NCI-H345 treated with DMSO at 0.1 percent for 48 hours (cell line): ENCODE results near the gene RNF175.

Experiments used
- DNase-seq: peaks from one replicate; lab custom pipeline; 2025; ENCODE audit not compliant: unreplicated experiment; lab: John Stamatoyannopoulos, UW

Gene RNF175

GRCh38 chr4:153748378-153748777, 11.4 kb downstream of the RNF175 start:
- DNase-seq = no peak

GRCh38 chr4:153747406-153747955, 12.3 kb downstream of the RNF175 start:
- no peak for DNase-seq

GRCh38 chr4:153745651-153746050, 14.2 kb downstream of the RNF175 start:
- DNase-seq = no peak

- DNase-seq = no peak
These were observed 18.3 kb downstream of the RNF175 start for GRCh38 chr4:153741541-153741940.

GRCh38 chr4:153735906-153736461, 23.8 kb downstream of the RNF175 start:
- no peak for DNase-seq

- DNase-seq = no peak
These were observed 25.9 kb downstream of the RNF175 start for GRCh38 chr4:153733751-153734448.

DNA sequence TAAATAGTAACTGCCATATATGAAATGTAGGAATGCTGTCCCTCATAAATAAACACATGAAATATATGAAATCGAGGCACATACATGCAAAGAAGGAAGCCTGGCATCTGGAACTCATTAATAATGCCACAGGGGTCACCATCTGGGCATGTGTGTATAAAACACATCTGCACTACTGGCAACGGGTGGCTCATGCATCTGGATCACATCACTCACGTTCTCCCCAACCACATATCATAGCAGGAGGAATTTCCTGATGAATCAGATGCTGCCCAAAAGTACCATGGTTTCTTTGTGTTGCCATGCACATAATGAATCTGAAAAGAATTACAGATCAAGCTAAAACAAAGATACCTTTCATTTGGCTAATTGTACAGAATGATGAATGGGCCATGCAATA, 28.6 kb downstream of the RNF175 start:
- DNase-seq = no peak

GRCh38 chr4:153729895-153730294, 29.9 kb downstream of the RNF175 start:
- no peak for DNase-seq

DNA sequence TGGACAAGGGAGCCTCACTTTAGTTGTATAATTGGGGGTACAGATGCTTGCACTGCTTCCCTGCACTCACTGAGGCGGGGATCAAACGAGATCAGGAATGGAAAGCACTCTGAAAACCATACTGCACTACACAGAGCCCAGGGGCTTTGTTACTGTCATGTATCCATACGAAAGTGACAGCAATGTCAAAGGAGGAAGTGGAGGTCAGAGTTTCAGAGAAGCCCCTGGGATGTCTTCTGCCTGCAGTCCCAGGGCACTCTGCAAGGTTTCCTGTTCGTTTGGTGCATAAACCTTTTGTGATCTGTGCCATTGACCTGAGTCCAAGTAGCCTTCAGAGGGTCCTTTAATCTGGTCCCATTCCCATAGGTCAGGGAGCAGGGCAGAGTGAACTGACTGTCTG, 31.2 kb downstream of the RNF175 start:
- DNase-seq = no peak

DNA sequence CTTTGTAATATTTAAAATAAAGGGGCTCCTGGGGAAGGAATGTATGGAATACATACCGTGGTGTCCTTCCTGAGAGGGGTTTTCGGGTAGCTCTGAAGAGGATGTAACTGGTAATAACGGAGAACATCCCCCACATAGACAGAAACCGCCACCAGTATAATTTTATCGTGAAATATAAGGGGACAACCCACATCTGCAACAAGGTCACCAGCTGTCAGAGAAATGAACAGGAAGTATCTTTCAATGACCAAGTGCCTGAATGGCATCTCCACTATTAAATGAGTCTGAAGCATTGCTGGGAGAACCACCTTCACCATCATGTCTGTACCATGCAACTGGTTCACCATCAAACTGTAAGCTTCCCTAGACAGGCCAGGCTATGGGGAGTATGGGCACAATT, 31.7 kb downstream of the RNF175 start:
- no peak for DNase-seq

DNA sequence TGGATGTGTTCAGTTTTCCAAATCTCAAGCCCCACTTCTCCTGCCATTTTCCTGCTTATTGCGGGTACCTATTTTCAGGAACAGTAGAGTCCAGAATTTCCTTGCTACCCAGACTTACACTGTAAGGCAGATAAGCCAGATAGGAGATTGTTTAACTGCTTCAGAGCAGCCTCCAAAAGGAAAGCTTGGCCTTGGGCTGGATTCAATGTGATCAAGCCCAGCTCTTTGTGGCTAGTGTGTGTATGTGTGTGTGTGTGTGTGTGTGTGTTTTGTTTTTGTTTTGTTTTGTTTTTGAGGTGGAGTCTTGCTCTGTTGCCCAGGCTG, 34.0 kb downstream of the RNF175 start:
- DNase-seq = no peak

- no peak for DNase-seq
These were observed 34.5 kb downstream of the RNF175 start for GRCh38 chr4:153725136-153725830.

DNA sequence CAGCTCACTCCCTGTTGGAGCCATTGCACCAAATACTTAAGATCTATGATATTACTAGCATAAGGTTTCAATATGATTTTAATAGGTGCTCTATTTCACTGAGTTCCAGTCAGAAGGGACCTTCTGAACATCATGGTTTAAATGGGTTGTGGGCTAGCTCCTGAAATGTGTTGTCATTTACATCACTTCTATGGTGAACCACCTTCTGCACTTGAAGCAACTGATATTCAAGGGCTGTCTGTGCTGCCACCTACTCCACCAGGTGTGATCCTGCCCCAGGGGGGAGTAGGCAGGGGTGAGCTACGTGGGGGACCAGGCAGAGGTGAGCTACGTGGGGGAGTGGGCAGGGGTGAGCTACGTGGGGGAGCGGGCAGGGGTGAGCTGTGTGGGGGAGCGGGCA, 35.2 kb downstream of the RNF175 start:
- no peak for DNase-seq

DNA sequence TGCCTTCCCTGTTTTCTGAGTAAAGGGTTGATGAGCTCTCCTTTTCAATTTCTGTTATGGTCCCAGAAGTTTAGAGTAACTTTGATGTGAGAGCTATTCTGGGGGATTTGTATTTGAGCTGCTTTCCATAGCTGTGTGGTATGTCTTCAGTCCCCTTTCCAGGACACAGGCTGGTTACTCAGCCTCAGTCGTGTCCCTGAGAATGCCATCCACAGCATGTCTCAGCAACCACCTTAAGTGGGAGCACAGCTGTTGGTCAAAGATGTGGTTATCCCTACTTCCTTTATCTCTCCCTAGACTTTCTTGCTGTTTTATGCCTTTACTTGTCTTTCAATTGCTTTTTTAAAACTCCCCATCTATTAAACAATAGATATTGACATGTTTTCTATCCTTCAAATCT, 37.8 kb downstream of the RNF175 start:
- DNase-seq = no peak

DNA sequence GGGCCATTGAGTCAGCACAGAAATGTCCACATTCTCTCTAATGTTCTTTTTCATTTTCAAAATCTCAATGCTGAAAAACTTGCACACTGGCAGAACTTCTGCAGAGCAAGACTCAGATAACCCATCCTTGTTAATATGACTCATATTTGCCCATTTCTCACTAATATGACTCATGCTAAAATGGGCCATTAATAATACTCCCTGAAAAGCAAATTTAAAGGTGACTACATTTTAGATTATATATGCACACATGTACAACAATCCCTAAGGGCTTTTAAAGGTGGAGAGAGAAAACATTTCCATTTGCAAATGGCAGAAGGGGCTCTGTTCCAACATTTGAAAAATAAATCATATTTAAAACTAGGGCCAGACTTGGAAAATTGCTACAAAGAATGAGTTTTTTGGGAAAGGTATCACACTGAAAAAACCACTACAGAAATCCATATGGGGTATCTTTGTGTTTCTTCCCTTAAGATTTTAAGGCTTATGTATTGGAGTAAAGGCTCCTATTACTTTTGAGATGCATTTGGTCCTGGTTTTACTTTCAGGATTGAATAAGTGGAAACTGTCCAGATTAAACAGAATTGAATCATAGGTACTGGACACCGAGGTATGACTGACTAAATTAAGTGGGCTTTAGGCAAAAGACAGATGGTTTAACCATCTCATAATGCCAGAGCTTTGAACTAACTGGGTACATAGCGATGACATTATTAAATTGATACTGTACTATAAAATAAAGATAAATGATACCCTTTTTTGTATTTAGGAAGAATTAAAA, 45.8 kb downstream of the RNF175 start:
- DNase-seq = no peak

DNA sequence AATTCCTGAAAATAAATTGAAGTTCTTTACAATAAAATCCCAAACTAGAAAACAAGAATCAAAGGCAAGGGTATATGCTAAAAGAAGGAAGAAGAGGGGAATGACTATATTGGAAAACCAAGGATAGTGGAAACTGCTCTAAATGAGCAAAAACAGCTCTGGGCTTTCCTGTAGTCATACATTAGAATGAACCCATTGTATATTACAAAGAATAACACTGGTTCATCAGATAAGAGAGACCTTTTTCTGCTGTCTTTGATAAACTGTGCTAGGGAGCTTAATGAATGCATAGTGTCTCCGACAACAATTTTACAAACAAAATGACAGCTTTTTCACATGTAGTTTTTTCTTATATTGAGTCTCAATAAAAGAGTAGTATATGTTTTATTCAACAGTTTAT, 49.1 kb downstream of the RNF175 start:
- DNase-seq = no peak

DNA sequence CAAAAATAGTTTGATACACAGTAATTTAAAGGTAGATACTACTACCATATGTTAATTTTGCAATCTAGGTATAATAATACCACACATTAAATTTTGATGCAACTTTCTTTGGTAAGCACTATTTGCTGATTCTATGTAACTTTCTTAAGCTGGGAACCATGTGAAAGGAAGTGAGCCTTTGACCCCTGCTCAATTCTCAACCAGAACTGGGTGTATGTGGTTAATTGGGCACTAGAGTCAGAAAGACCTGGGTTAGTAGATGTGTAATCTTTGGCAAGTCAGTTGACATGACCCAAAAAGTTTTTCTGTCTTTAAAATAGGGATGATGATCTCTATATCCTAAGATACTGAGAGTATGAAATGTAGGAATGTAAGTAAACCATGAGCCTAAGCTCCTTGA, 53.3 kb downstream of the RNF175 start:
- DNase-seq = no peak

DNA sequence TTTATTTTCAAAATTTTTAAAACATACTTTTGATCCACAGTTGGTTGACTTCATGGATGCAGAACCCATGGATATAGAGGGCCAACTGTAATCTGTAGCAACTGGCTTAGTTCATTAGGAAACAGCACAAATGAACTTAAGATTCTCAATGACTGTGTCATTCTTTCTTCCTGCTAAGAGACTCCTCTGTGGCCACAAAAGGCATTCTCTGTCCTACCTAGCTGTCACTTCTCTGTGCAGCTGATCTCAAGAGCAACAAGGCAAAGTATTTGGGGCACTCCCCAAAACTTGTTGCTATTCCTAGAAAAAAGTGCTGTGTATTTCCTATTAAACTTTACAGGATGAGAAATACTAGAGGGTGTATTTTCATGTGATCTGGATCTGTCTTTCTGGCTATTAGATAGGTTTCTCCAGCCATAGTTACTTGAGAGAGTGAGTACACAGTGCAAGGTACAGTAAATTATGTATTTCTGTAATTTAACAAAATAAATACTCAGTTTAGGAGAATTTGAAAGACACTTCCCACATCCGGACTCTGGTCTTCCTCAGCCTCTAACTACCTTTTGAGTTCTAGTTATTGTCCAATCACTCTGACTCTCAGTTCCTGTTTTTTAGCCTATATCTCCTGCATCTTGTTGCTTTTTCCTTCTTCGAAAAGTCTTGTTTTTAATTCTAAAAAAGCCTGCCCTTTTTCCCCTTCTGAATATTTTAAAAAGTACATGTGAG, 53.9 kb downstream of the RNF175 start:
- no peak for DNase-seq

GRCh38 chr4:153704522-153704921, 55.3 kb downstream of the RNF175 start:
- DNase-seq = no peak

DNA sequence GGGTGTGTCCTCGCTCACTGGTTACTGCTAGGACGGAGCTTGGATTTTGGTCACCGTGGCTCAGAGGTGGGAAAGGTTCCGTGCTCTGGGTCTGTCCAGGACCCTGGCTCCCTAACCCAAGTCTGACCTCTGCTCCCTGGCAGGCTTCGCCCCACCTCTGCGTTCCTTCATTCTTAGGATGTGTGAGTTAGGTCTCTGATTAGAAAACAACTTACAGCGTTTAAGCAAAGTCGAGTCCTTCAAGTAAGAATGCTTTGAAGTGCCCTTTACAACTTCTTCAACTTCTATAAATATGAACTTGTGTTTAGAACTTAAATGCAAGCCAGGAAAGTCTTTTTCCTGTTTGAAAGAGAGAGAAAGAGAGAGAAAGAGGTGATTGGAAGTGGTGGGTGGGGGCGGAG, 74.9 kb downstream of the RNF175 start:
- DNase-seq = no peak
